HCT116 (cell line): Measurements from ENCODE around the gene GLRA3. TPM values are rescaled to one million over a fixed set of nuclear protein-coding genes. Genes with fewer than 3 reads are reported as not detected.

Source experiments
- ATAC-seq: fragments of 200-7000 bp; cut with Tn5 transposase; 2 replicates; pipeline ENCODE4 v1.9.1; 2020; ENCODE audit warnings: mild to moderate bottlenecking, moderate library complexity
- BruUV-seq: library from RNA; stranded (reverse); fragments of 400-500 nt; replicated peaks from 2 replicates; lab custom pipeline; 2021; lab: Mats Ljungman, UMichigan
- CTCF ChIA-PET: fragments of 300-600 bp; sonication (Branson Sonifier 250); formaldehyde crosslinking; loops from one replicate; lab custom pipeline; 2021; ENCODE audit warnings: antibody characterized with exemption; lab: Charles Lee
- POLR2A ChIA-PET: fragments of 300-600, 350-600 bp; sonication (Branson Sonifier 250); formaldehyde crosslinking; loops from one replicate; lab custom pipeline; 2021; ENCODE audit warnings: antibody characterized with exemption; lab: Charles Lee
- RAD21 ChIA-PET, 2 experiments: fragments of 300-600 bp; sonication (Branson Sonifier 250); formaldehyde crosslinking; loops; one replicate each; lab custom pipeline; 2023; ENCODE audit warnings: low total read pairs in 2 of 2; ENCODE audit not compliant: uncharacterized antibody in 2 of 2, unreplicated experiment in 2 of 2, low non-redundant PET in 1 of 2; lab: Charles Lee
- DNase-seq: peaks from one replicate; pipeline ENCODE4 v3.0.0-alpha.2; 2010; ENCODE audit warnings: low read depth, low spot score
- H2AFZ ChIP-seq: fragments of 200-600 bp; shearing (Covaris generic), sonication (generic); 2 replicates; pipeline ENCODE4 v1.6.1; 2017; ENCODE audit warnings: low read depth, mixed run types, mixed read lengths, antibody characterized with exemption, low read length; ENCODE audit not compliant: poor library complexity, severe bottlenecking
- H3K27ac ChIP-seq: 2 replicates; pipeline ENCODE4 v1.5.1; 2012; ENCODE audit warnings: low read depth, low read length
- H3K27me3 ChIP-seq: fragments of 200-600 bp; sonication (generic); 2 replicates; pipeline ENCODE4 v1.6.1; 2016; ENCODE audit warnings: mixed run types, low read length, mixed read lengths; ENCODE audit not compliant: insufficient read depth
- H3K36me3 ChIP-seq, 2 experiments: fragments of 200-500 bp in 1 of 2; fragments of 200-600 bp in 1 of 2; sonication (Bioruptor generic) in 1 of 2; sonication (generic) in 1 of 2; 2 replicates each; pipeline versions ENCODE4 v1.5.1 to v1.6.1; 2014 to 2016; ENCODE audit warnings: low read length in 2 of 2, inconsistent platforms in 1 of 2, mixed read lengths in 1 of 2, mixed run types in 1 of 2; ENCODE audit not compliant: insufficient read depth in 2 of 2, control insufficient read depth in 1 of 2
- H3K4me1 ChIP-seq, 2 experiments: fragments of 200-600 bp in 1 of 2; sonication (generic) in 1 of 2; 2 replicates each; pipeline versions ENCODE4 v1.5.1 to v1.6.1; 2012 to 2017; ENCODE audit warnings: low read length in 2 of 2, inconsistent platforms in 1 of 2, mild to moderate bottlenecking in 1 of 2, mixed read lengths in 1 of 2, mixed run types in 1 of 2, moderate library complexity in 1 of 2; ENCODE audit not compliant: insufficient read depth in 2 of 2, control insufficient read depth in 1 of 2
- H3K4me2 ChIP-seq: fragments of 200-600 bp; sonication (generic); 2 replicates; pipeline ENCODE4 v1.6.1; 2017; ENCODE audit warnings: mixed run types, low read length, mixed read lengths
- H3K4me3 ChIP-seq, 2 experiments: fragments of 200-600 bp in 1 of 2; sonication (generic) in 1 of 2; replicated peaks in 1 of 2; 2 replicates each; pipeline ENCODE4 v1.5.1; 2011 to 2016; ENCODE audit warnings: low read length in 2 of 2, control low read depth in 1 of 2, low read depth in 1 of 2, mild to moderate bottlenecking in 1 of 2, mixed read lengths in 1 of 2, mixed run types in 1 of 2
- H3K79me2 ChIP-seq: fragments of 200-600 bp; sonication (generic); 2 replicates; pipeline ENCODE4 v1.6.1; 2017; ENCODE audit warnings: mild to moderate bottlenecking, mixed run types, low read length, moderate library complexity, mixed read lengths; ENCODE audit not compliant: insufficient read depth
- H3K9ac ChIP-seq: fragments of 200-600 bp; sonication (generic); 2 replicates; pipeline ENCODE4 v1.6.1; 2016; ENCODE audit warnings: low read length, mixed read lengths
- H3K9me2 ChIP-seq: fragments of 200-600 bp; sonication (generic), shearing (Covaris generic); 2 replicates; pipeline ENCODE4 v1.6.1; 2017; ENCODE audit warnings: mixed run types, mild to moderate bottlenecking, moderate library complexity; ENCODE audit not compliant: insufficient read depth
- H3K9me3 ChIP-seq, 2 experiments: fragments of 200-500 bp in 1 of 2; fragments of 200-600 bp in 1 of 2; sonication (Bioruptor generic) in 1 of 2; sonication (generic) in 1 of 2; 2 replicates each; pipeline ENCODE4 v1.6.1; 2014 to 2017; ENCODE audit warnings: low read length in 2 of 2, mixed read lengths in 2 of 2, inconsistent platforms in 1 of 2, low read depth in 1 of 2, mild to moderate bottlenecking in 1 of 2, mixed run types in 1 of 2, moderate library complexity in 1 of 2; ENCODE audit not compliant: control insufficient read depth in 1 of 2, insufficient read depth in 1 of 2
- H4K20me1 ChIP-seq: fragments of 200-600 bp; sonication (generic), shearing (Covaris generic); 2 replicates; pipeline ENCODE4 v1.6.1; 2017; ENCODE audit warnings: mixed run types, mild to moderate bottlenecking, moderate library complexity; ENCODE audit not compliant: insufficient read depth
- EGR1 ChIP-seq: IDR thresholded peaks from 2 replicates; pipeline ENCODE4 v1.6.1; 2012; ENCODE audit warnings: low read depth
- EZH2 ChIP-seq: fragments of 200-600 bp; sonication (generic); IDR thresholded peaks from 2 replicates; pipeline ENCODE4 v1.6.1; 2017; ENCODE audit warnings: antibody characterized with exemption, mixed run types
- POLR2A ChIP-seq: IDR thresholded peaks from 2 replicates; pipeline ENCODE4 v1.7.0; 2011; ENCODE audit warnings: borderline replicate concordance; ENCODE audit not compliant: insufficient read depth, insufficient read length; ENCODE audit errors: extremely low read depth
- SP1 ChIP-seq: IDR thresholded peaks from 2 replicates; pipeline ENCODE4 v1.6.1; 2012; ENCODE audit warnings: low read depth
- YY1 ChIP-seq: IDR thresholded peaks from 2 replicates; pipeline ENCODE4 v1.6.1; 2011; ENCODE audit warnings: low read length, low read depth, moderate library complexity, mild to moderate bottlenecking; ENCODE audit not compliant: insufficient replicate concordance; ENCODE audit errors: extremely low read depth
- ZFX ChIP-seq: fragments of 450-650 bp; IDR thresholded peaks from 2 replicates; pipeline ENCODE4 v1.6.1; 2017
- intact Hi-C: fragments of 100-400 bp; cut with micrococcal nuclease; formaldehyde crosslinking; loops from 2 replicates; pipeline ENCODE4 v1.10.0; 2022
- total RNA-seq: library from RNA; stranded (reverse); gene quantifications from one replicate; pipeline ENCODE4 v1.2.1, GENCODE V29; 2021; ENCODE audit not compliant: unreplicated experiment
- TF ChIP-seq, protein P1 (sequence below), 3 experiments: fragments of 200-600 bp in 1 of 3; sonication (generic) in 1 of 3; IDR thresholded peaks in 2 of 3; conservative IDR thresholded peaks in 1 of 3; 2 replicates each; pipeline ENCODE4 v1.5.1; 2012 to 2017; ENCODE audit warnings: low read depth in 2 of 3, low read length in 2 of 3, antibody characterized with exemption in 1 of 3, borderline replicate concordance in 1 of 3, control low read depth in 1 of 3, mild to moderate bottlenecking in 1 of 3, mixed read lengths in 1 of 3, mixed run types in 1 of 3, moderate library complexity in 1 of 3; ENCODE audit not compliant: insufficient read depth in 1 of 3
- TF ChIP-seq, protein P2 (sequence below): IDR thresholded peaks from 2 replicates; pipeline ENCODE4 v1.6.1; 2011; ENCODE audit warnings: mild to moderate bottlenecking, low read length, moderate library complexity; ENCODE audit not compliant: insufficient replicate concordance; ENCODE audit errors: extremely low read depth

The GLRA3 gene
- total RNA-seq, 1 experiment from 2014 or later: not detected

DNA sequence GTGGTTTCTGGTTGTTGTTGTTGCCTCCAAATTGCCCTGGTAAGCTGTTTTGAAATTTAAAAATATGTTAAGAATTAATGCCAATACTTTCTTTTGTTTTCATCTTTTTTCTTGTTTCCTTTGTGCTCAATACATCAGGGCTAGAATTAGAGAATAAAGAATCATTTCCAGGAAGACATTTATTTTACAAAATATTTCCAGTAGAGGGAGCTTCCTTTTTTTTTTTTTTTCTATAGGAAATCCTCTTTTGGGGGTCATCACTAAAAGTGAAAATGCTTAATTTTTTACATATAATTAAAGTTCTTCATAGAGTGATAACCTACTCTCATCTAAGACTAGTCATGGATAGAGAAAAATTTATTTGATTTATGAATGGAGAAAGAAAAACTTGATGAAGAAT, 2.4 kb downstream of the GLRA3 start:
- CTCF ChIA-PET: interaction anchor here (1.0 kb wide), 1 partner anchor 10 kb away, joined by 3 read pairs; no protein-coding TSS in a partner anchor
- Histone ChIP-seq H3K4me2 (no peak overlapping the region), H3K27ac (no peak overlapping the region), H3K36me3 (no peaks in the 10 kb centered on the region), H2AFZ (no peak overlapping the region), H3K79me2 (no peaks in the 10 kb centered on the region), H3K9me2 (no peaks in the 10 kb centered on the region), H4K20me1 (no peaks in the 10 kb centered on the region), H3K9me3 (no peaks in the 10 kb centered on the region), H3K4me1 (no peaks in the 10 kb centered on the region), H3K4me3 (no peak overlapping the region), H3K27me3 (no peaks in the 10 kb centered on the region), H3K9ac (no peak overlapping the region)
- POLR2A ChIA-PET: no interaction called here
- TF ChIP-seq, protein P1, sequence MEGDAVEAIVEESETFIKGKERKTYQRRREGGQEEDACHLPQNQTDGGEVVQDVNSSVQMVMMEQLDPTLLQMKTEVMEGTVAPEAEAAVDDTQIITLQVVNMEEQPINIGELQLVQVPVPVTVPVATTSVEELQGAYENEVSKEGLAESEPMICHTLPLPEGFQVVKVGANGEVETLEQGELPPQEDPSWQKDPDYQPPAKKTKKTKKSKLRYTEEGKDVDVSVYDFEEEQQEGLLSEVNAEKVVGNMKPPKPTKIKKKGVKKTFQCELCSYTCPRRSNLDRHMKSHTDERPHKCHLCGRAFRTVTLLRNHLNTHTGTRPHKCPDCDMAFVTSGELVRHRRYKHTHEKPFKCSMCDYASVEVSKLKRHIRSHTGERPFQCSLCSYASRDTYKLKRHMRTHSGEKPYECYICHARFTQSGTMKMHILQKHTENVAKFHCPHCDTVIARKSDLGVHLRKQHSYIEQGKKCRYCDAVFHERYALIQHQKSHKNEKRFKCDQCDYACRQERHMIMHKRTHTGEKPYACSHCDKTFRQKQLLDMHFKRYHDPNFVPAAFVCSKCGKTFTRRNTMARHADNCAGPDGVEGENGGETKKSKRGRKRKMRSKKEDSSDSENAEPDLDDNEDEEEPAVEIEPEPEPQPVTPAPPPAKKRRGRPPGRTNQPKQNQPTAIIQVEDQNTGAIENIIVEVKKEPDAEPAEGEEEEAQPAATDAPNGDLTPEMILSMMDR (IDR thresholded peaks at IDR 0.05 in 2 of 3, conservative IDR thresholded peaks at IDR 0.05 in 1 of 3; ENCODE audit: borderline replicate concordance in 1 of 3, insufficient read depth in 1 of 3, low read depth in 2 of 3, low read length in 2 of 3): peak in 1 of 3 experiments; percentile 35; a peak in 1 of 6 replicates
- no peak for TF ChIP-seq SP1
- intact Hi-C loops: loop anchor here (1.0 kb wide), 1 partner anchor 26 kb away; no protein-coding TSS in a partner anchor
- ATAC-seq (no peak), DNase-seq (no peak)
- BruUV-seq: no TSS peak
- RAD21 ChIA-PET: no interaction called here

DNA sequence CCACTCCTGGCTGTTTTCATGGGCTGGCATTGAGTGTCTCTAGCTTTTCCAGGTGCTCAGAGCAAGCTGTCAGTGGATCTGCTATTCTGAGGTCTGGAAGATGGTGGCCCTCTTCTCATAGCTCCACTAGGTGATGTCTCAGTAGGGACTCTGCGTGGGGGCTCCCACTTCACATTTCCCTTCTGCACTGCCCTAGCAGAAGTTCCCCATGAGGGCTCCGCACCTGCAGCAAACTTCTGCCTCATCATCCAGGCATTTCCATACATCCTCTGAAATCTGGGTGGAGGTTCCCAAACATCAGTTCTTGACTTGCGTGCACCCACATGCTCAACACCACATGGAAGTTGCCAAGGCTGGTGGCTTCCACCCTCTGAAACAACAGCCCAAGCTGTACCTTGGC, 13.8 kb downstream of the GLRA3 start:
- no TSS peak for BruUV-seq
- RAD21 ChIA-PET: no interaction called here
- TF ChIP-seq YY1 (no peak), EZH2 (no peak), ZFX (no peak), SP1 (no peak), POLR2A (no peak), EGR1 (no peak)
- TF ChIP-seq, protein P2, sequence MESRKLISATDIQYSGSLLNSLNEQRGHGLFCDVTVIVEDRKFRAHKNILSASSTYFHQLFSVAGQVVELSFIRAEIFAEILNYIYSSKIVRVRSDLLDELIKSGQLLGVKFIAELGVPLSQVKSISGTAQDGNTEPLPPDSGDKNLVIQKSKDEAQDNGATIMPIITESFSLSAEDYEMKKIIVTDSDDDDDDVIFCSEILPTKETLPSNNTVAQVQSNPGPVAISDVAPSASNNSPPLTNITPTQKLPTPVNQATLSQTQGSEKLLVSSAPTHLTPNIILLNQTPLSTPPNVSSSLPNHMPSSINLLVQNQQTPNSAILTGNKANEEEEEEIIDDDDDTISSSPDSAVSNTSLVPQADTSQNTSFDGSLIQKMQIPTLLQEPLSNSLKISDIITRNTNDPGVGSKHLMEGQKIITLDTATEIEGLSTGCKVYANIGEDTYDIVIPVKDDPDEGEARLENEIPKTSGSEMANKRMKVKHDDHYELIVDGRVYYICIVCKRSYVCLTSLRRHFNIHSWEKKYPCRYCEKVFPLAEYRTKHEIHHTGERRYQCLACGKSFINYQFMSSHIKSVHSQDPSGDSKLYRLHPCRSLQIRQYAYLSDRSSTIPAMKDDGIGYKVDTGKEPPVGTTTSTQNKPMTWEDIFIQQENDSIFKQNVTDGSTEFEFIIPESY: no peak
- TF ChIP-seq, protein P1 (IDR thresholded peaks at IDR 0.05 in 2 of 3, conservative IDR thresholded peaks at IDR 0.05 in 1 of 3; ENCODE audit: borderline replicate concordance in 1 of 3, insufficient read depth in 1 of 3, low read depth in 2 of 3, low read length in 2 of 3): no peak

More for the DNA sequence above, 13.8 kb downstream of the GLRA3 start:
- no peaks in the 10 kb centered on the region for H3K9me2 ChIP-seq
- no peaks in the 10 kb centered on the region for H3K27me3 ChIP-seq
- DNase-seq: no peak
- no peak for ATAC-seq
- H3K4me1 ChIP-seq: no peaks in the 10 kb centered on the region
- H3K79me2 ChIP-seq: no peaks in the 10 kb centered on the region
- H3K36me3 ChIP-seq: no peaks in the 10 kb centered on the region
- H3K27ac ChIP-seq: no peak overlapping the region
- no peak overlapping the region for H3K4me3 ChIP-seq
- no peak overlapping the region for H3K9ac ChIP-seq
- H4K20me1 ChIP-seq: no peaks in the 10 kb centered on the region
- intact Hi-C loops: no loop called here
- H3K9me3 ChIP-seq: no peaks in the 10 kb centered on the region
- H3K4me2 ChIP-seq: no peak overlapping the region
- no peak overlapping the region for H2AFZ ChIP-seq
- POLR2A ChIA-PET: no interaction called here
- CTCF ChIA-PET: no interaction called here
